Glomerular visceral epithelial cell (primary cell): ENCODE results near the gene PRRC2A.

Experiments
- DNase-seq: peaks from one replicate; pipeline ENCODE4 v3.0.0-alpha.2; 2016; ENCODE audit errors: extremely low spot score

Gene PRRC2A

GRCh38 chr6:31665501-31666336 lies 45.2 kb downstream of the PRRC2A start, which contains the start of gene CSNK2B:
Gene CSNK2B, plus strand, starts transcription at chr6:31666080. Its CDS starts 752 bp downstream, at chr6:31666832.
- DNase-seq: peak; percentile 97

GRCh38 chr6:31666337-31666965 lies 45.9 kb downstream of the PRRC2A start:
- DNase-seq: no peak

- DNase-seq: no peak
These were observed 49.2 kb downstream of the PRRC2A start, which contains the start of gene LY6G5B for GRCh38 chr6:31669676-31670075. Gene LY6G5B, plus strand, starts transcription at chr6:31669976. Its CDS starts 975 bp downstream, at chr6:31670951.

GRCh38 chr6:31676322-31676903 lies 55.9 kb downstream of the PRRC2A start:
- no peak for DNase-seq

DNA sequence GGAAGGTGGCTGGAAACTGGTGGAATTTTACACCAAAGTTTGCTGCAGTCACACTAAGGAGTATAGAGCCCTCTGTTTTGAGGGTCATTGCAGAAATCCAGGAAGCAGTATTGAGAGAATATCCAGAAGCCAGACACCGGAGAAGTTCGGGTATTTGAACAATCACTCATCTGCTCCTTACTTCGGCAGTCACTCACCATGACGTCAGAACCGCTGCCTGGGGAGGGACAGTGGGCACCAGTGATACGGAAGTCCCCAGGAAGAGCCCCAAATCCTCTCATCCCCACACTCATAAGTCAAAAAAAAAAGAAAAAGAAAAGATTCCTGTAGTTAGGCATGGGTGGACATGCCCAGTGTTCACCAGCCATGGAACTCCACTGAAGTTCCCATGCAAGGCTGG lies 56.4 kb downstream of the PRRC2A start:
- DNase-seq: no peak

GRCh38 chr6:31677955-31678354 lies 57.4 kb downstream of the PRRC2A start:
- DNase-seq: no peak

DNA sequence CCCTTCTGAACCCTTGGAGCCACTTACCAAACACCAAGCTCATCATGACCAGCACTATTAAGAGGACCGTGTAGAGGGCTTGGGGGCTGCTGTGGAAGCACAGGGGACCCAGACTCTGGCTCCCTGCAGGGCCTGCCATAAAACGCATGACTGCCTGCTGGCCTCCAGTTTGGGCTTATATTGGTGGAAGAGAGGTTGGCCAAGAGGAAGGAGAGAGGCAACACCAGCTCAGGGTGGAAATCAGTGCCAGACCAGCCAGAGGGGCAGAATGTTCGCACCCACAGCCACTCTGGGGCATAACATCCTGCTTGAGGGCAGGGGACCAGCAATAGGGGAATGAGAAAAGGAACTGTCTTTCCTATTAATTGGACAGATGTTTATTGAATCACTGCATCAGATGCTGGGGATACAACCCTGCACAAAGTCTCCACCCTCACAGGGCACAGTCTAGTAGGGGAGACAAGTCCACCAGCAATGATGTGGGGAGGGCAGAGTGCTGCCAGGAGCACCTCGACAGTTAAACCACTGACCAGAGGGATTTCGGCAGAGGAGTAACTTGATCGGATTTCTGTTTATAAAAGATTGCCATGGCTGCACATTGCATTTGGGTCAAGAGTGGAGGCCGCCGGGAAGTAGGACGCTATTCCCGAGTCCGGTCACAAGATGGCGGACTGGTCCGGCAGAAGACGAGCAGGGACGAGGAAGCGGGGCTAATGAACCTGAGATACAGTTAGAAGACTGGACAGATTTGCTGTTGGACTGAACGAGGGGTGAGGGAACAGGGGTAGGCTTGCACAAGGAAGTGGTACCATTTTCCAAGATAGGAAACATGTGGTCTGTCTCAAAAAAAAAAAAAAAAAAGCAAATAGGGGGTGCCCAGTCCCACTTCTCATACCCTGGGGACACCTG lies 60.0 kb downstream of the PRRC2A start, which contains the start of gene LY6G5C:
Gene LY6G5C, minus strand, starts transcription at position 842 of the 909 bp plus-strand sequence. Its CDS starts 694 bp downstream, at position 148.
- peak; percentile 91 for DNase-seq

DNA sequence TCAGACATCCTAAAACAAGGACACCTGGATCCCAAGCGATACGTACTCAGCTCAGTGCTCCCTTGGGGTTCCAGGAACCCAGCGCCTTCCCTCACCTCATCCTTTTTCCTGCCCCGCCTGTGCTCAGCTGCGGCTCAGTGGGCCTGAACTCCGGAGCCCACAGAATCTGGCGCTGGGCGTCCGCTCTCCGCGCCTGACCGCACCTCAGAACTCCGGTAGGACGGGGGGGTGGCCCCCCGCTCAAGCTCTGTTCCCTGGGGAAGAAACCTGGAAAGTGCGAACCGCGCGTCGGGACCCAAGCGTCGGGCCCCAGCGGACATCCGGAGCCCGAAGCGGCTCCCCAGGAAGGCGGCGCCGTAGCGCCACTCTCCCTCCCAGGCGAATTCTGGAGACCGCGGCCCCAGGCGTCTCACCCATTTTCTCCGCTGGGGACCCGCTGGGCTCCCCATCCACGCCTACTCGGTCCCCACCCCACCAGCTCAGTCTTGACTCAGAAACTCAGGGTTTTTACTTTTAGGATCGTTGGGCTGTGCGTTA lies 60.7 kb downstream of the PRRC2A start:
- DNase-seq: peak; percentile 83

GRCh38 chr6:31683591-31683990 lies 63.1 kb downstream of the PRRC2A start:
- DNase-seq: no peak

- DNase-seq: no peak
These were observed 66.0 kb downstream of the PRRC2A start for GRCh38 chr6:31686483-31686882.

GRCh38 chr6:31687321-31687720 lies 66.8 kb downstream of the PRRC2A start:
- DNase-seq: no peak
